ENCODE results near the gene PRRG2.

The PRRG2 gene

GRCh38 chr19:49557641-49558325 lies 23.3 kb upstream of the PRRG2 start:
- DNase-seq (ENCODE audit: low spot score), result no peak

- no peak for DNase-seq (ENCODE audit: low spot score)
Measured at GRCh38 chr19:49558591-49558990, 22.5 kb upstream of the PRRG2 start.

DNA sequence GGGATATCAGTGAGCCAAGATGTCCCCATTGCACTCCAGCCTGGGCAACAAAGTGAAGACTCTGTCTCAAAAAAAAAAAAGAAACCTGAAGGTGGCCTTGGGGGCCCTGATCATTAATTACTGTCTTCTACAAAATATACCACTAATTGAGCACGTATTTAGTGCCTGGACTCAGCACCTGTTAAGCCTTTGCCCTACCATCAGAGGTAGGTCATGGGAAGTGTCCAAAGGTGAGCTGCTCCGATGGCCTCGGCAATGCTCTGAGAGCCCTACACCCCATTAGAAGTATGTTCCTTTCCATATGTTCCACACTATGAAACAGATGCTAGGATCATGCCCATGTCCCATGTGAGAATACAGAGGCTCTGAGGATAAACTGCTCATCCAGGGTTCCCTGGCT lies 21.7 kb upstream of the PRRG2 start:
- DNase-seq (ENCODE audit: low spot score), result no peak

DNA sequence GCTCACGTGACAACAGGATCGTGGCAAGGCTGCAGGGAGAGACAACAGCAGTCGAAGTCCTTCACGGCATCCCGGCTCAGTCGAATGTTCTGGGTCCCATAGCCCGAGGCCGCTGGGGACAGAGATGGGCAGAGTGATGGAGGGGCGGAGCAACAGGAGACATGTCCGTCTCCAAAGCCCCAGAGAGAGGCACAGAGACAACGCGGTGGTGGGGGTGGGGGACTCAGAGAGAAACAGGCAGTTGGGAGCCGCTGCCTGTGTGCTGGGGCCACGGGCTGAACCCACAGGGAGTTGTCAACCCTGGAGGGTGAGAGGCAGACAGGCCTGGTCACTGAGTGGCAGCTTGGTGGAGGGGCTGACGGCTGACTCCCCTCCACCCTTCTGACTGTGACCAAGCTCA lies 21.2 kb upstream of the PRRG2 start:
- no peak for DNase-seq (ENCODE audit: low spot score)

- no peak for DNase-seq (ENCODE audit: low spot score)
Measured at GRCh38 chr19:49560358-49560900, 20.7 kb upstream of the PRRG2 start.

GRCh38 chr19:49564616-49565045 lies 16.5 kb upstream of the PRRG2 start:
- no peak for DNase-seq (ENCODE audit: low spot score)

DNA sequence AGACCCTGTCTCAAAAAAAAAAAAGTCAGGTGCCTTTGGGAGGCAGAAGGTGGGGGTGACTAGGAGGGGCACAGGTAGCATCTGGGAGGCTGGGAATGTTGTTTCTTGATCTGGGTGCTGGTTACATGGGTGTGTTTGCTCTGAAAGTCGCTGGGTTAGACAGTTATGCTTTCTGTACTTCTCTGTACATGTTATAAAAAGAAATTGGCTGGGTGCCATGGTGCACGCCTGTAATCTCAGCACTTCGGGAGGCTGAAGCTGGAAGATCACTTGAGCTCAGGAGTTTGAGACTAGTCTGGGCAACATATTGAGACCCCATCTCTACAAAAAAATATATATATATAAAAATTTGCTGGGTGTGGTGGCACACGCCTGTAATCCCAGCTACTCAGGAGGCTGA lies 15.9 kb upstream of the PRRG2 start:
- DNase-seq (ENCODE audit: low spot score), result no peak

- DNase-seq (ENCODE audit: low spot score), result no peak
Measured at GRCh38 chr19:49566302-49566701, 14.8 kb upstream of the PRRG2 start.

- peak; percentile 100 for DNase-seq (ENCODE audit: low spot score)
Measured at GRCh38 chr19:49567861-49568441, 13.2 kb upstream of the PRRG2 start.

DNA sequence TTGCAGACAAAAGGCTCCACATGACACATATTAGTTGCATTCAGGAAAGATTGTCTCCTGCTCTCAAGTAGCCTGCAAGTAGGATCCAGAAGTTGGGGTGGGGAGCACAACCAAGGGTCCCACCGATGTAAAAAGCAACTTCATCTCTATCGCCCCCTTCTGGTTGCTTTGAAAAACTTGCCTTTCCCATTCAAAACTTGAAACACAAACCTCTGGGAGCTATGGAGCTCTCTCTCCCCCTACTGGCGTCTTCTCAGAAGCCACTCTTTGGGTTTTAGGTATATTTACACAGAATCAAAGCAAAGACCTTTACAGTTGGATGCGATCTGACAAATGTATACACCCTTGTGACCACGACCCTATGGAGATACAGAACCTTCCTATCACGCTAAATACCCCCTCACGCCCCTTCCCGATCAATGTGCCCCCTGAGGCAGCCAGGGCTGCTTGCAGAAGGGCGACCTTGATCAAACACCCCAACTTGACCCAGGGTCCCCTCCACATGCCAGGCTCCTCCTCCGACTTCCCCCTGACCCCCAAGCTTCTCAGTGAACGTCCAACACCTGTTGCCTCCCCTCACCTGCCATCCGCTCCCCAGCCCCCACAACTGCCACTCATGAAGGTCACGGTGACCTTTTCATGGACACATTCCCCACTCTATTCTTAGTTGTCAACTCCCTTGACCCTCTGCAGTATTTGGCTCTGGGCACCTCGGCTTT lies 10.8 kb upstream of the PRRG2 start:
- DNase-seq (ENCODE audit: low spot score), result peak; percentile 91

- peak; percentile 62 for DNase-seq (ENCODE audit: low spot score)
Measured at GRCh38 chr19:49570997-49571676, 10.0 kb upstream of the PRRG2 start.

DNA sequence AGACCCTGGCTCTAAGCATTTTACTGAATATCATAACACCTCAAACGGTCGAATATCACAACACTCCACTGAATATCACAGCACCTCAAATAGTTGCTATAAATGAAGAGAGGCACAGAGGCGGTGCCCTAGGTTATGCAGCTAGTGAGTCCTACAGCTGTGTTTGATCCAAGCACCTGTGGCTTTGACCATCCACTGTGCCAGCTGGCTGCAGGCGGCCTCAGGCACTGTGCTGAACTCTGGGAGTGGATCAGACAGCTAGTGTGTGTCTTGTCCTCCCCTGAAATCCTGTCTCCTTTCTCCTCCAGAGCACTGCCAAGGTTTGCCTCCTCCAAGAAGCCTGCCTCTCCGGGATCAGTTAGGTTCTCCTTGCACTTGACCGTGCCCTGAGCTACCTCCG lies 8.1 kb upstream of the PRRG2 start:
- no peak for DNase-seq (ENCODE audit: low spot score)

- DNase-seq (ENCODE audit: low spot score), result no peak
Measured at GRCh38 chr19:49573425-49573824, 7.7 kb upstream of the PRRG2 start.

DNA sequence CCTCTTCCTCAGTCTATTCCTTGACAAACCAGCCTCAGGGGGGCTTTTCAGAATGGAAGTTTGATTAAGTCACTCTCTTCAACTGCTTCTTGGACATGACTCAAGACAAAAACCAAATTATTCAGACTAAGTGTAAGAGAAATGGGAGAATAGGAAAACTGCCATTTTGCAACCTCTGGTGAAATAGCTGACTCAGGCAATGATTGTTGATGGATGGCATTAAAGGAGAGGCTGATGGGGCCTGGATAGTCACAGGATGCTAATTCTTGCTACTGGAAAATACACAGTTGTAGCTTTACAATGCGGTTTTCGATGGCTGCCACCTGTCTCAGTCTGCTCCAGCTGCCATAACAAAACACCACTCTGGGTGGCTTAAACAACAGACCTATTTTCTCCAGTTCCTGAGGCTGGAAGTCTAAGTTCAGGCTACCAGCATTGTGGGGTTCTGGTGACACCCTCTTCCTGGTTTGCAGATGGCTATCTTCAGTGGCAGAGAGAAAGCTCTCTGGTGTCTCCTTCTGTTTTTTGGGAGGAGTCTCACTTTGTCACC lies 6.8 kb upstream of the PRRG2 start:
- no peak for DNase-seq (ENCODE audit: low spot score)

GRCh38 chr19:49579193-49579592 lies 1.9 kb upstream of the PRRG2 start:
- no peak for DNase-seq (ENCODE audit: low spot score)

DNA sequence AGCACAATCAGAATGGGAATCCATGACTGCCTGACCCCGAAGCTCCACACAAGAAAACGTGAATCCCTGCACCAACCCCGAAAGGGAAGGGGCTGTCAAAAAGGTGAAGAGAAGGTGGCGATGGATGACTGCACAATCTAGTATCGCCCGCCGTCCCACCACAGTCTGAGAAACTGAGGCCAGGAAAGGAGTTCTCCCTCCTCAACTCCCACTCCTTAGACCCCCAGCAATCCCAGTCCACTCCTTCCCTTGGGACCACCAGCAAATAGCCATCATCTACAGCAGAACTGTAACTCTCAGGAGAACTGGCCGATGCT lies 1.2 kb upstream of the PRRG2 start:
- DNase-seq (ENCODE audit: low spot score), result no peak

GRCh38 chr19:49580264-49581006 lies 681 bp upstream of the PRRG2 start, which contains the start of gene NOSIP:
NOSIP (minus strand) TSS chr19:49580556; CDS start chr19:49560691, 19,865 bp downstream.
- peak; percentile 98 for DNase-seq (ENCODE audit: low spot score)

GRCh38 chr19:49583239-49583638 lies 2.1 kb downstream of the PRRG2 start:
- no peak for DNase-seq (ENCODE audit: low spot score)

- DNase-seq (ENCODE audit: low spot score), result no peak
Measured at GRCh38 chr19:49585023-49585422, 3.9 kb downstream of the PRRG2 start.

GRCh38 chr19:49587227-49587626 lies 6.1 kb downstream of the PRRG2 start:
- no peak for DNase-seq (ENCODE audit: low spot score)

GRCh38 chr19:49588365-49589122 lies 7.4 kb downstream of the PRRG2 start:
- peak; percentile 57 for DNase-seq (ENCODE audit: low spot score)
